IPS DF 4.7 (cell line): Measurements from ENCODE around the gene COL18A1.
"Not testable (repeated sequence)": the region's sequence is repeated elsewhere in the genome, so short reads cannot be mapped to it uniquely, and the experiment has no call there.

Experiments used
- DNase-seq: peaks from one replicate; pipeline ENCODE4 v3.0.0-alpha.2; 2013; ENCODE audit warnings: low spot score; ENCODE audit errors: extremely low read depth

Gene COL18A1

DNA sequence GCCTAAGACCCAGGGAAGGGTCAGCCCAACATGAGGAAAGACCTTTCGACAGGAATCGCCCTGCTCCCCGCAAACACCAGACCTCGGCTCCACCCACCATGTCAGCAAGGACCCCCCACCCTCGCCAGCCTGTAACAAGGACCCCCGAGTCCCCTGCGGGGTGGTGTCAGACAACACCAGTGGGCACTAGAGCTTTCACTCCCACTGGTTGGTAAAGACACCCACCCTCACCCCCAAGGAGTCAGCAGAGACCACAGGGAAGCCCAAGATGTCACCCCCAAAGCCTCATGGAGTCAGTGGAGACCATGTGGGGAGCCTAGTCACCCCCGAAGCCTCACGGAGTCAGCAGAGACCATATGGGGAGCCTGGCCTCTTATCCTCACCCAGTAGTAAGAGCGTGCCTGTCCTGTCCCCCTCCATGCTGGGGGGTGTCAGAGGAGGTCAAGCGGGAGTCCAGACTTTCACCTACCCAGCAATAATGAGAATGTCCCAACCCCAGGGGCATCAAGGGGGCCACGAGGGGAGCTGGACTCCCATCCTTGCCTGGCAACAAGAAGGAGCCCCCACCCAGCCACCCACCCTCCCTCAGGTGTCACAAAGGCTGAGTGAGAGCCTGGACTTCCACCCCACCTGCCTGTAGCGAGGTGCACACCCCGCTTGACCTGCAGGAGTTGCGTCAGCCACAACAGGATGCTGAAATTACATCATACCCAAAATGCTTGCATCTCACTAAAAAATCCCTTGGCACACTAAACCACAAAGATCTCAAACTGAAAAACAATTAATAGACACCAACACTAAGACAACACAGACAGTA is 112.5 kb downstream of the COL18A1 start:
- DNase-seq: no peak

DNA sequence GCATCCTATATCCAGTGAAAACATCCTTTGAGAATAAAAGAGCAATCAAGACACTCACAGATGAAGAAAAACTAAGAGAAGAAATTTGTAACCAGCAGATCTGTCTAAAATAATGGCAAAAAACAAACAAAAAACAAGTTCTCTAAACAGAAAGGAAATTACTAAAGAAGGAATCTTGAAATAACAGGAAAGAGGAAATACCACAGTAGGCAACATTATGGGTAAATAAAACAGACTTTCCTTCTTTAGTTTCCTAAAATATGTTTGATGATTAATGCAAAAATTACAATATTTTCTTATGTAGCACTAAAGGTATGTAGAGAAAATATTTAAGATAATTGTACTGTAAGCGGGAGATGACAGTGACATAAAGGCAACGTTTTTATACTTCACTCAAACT is 113.8 kb downstream of the COL18A1 start:
- DNase-seq: no peak

DNA sequence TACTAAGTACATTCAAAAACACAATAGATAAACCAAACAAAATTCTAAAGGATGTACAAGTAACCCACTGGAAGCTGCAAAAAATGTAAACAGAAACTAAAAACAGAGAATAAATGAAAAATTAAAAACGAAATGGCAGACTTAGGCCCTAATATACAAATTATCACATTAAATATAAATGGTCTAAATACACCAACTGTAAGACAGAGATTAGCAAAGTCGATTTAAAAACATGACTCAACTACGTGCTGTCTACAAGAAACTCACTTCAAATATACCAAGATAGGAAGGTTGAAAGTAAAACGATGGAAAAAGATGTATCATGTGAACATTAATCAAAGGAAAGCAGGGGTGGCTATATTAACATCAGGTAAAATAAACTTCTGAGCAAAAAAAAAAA is 114.2 kb downstream of the COL18A1 start:
- no peak for DNase-seq

DNA sequence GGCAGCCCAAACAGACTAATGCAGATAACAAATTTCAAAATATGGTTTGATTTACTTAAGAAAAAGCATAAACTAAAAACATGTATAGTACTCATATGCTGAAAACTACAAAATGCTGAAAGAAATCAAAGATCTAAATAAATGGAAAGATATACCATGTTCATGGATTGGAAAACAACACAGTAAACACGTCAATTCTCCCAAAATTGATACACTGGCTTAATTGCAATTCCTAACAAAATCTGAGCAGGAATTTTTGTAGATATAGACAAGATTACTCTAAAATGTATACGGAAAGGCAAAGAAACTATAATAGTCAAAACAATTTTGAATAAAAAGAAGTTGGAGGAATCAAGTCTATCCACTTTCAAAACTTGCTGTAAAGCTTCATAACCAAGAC is 116.3 kb downstream of the COL18A1 start:
- no peak for DNase-seq

DNA sequence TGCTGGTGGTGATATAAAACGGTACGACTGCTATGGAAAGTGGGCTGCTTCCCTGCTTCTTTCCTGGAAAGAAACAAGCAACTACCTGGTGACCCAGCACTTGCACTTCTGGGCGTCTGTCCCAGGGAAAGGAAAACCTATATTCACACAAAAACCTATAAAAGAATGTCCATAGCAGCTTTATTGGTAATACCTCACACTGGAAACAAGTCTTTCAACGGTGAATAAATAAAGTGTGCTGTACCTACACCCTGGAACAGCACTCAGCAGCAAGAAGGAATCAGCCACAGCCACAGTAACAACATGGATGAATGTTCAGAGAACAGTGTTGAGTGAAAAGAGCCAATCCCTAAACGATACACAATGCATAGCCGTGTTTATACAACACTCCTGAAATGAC is 117.4 kb downstream of the COL18A1 start:
- DNase-seq: no peak

DNA sequence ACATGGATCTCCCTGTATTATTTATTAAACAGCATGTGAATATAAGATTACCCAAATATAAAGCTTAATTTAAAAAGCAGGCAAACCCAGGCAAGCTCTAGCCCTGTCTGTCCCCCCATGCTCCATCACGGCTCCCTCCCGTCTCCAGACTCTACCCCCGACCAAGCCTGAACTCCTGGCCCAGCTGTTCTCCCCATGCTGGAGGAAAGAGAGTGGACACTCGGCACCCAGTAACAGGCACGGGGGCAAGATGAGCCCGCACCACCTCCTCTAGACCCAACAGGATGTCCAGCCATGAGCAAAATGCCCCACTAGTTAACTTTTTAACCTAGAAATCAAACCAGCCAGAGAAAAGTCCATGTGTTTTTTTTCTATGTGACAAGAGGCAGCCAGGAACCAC is 118.0 kb downstream of the COL18A1 start:
- DNase-seq: no peak

DNA sequence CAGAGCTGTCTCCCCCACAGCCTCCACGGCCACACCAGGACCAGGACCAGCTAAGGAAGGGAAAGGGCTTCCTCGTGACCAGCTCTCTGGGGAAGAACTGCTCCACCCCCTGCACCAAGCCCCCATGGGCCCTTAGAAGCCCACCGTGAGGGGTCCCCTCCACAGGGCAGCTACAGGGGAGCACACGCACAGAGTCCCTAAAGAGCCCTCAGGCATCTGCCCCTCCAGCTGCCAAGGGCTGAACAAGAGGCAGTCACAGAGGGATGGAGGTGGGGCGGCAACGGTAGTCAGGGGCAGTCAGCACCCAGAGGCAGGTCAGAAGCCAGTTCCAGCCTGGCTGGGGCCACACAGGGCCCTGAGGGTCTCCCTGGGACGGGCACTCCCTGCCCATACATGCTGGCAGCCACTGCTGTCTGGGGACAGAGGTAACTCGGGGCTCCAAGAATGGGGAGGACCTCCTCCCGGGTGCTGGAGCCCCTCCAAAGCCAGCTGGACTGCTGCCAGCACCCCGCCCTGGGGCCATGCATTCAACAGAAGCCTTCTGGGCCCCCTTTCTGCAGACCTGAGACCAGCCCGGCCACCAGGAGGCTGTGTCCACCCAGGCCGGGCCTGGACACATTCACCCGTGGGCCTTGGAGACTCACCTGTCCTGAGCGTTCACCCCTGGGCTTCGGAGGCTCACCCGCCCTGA is 118.6 kb downstream of the COL18A1 start:
- no peak for DNase-seq

DNA sequence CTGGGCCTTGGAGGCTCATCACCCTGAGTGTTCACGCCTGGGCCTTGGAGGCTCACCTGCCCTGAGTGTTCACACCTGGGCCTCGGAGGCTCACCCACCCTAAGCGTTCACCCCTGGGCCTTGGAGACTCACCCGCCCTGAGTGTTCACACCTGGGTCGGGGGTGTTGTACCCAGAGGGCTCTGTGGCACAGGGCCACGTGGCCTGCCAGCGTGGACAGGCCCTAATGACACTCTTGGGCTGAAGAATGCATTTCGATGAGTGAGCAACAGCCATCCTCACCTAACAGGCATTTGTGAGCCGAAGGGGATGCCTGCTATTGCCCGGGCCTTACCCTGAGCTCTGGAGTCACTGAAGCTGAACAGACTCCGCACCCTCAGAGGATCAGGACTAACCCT is 119.8 kb downstream of the COL18A1 start:
- no peak for DNase-seq

DNA sequence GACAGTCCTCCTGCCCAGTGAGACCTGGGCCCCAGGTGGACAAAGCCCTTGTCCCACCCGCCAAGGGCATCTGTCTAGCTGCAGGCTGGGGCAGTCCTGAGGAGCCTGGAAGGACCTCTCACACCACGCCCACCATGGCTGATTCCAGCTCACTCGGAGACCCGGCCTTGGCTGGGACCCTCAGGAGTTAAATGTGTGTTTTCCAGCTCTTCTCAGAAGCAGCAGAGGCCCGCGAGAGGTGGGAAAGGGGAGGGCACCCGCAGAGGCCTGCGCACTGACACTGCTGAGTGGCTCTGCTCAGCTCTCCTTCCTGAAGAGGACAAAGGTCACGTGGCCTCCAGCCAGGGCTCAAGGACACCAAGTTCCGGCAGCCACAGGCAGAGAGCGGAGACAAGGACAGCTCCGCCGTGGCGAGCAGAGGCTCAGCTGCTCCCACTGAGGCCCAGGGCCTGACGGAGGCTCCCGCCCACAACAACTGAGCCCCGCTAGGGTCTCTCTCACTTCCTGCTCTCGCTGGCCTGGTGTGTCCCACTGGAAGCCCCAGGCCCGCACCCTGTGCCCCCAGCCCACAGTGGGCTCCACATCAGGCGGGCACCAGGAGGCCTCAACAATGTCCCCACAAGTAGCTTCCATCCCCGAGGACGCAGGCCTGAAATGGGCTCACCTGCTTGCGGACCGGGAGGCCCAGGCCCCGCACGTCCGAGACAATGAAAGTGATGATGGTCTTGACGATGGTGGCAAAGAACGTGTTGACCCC is 120.4 kb downstream of the COL18A1 start:
- no peak for DNase-seq

DNA sequence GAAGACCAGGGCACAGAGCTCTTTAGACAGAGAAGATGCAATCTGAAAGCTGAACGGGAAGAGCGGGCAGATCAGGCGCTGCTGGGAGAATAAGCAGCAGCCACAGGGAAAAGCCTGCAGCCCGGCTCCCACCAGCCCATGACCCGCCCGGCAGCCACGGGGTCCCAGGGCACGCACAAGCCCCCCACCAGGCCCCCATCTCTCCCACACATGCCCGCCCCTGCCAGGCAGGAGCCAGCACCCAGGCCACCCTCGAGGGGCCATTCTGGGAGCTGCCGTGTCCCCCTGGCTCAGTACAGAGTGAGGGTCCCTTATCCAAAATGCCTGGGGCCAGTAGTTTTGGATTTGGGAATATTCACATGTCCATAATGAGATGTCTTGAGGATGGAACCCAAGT is 120.9 kb downstream of the COL18A1 start:
- DNase-seq: no peak

DNA sequence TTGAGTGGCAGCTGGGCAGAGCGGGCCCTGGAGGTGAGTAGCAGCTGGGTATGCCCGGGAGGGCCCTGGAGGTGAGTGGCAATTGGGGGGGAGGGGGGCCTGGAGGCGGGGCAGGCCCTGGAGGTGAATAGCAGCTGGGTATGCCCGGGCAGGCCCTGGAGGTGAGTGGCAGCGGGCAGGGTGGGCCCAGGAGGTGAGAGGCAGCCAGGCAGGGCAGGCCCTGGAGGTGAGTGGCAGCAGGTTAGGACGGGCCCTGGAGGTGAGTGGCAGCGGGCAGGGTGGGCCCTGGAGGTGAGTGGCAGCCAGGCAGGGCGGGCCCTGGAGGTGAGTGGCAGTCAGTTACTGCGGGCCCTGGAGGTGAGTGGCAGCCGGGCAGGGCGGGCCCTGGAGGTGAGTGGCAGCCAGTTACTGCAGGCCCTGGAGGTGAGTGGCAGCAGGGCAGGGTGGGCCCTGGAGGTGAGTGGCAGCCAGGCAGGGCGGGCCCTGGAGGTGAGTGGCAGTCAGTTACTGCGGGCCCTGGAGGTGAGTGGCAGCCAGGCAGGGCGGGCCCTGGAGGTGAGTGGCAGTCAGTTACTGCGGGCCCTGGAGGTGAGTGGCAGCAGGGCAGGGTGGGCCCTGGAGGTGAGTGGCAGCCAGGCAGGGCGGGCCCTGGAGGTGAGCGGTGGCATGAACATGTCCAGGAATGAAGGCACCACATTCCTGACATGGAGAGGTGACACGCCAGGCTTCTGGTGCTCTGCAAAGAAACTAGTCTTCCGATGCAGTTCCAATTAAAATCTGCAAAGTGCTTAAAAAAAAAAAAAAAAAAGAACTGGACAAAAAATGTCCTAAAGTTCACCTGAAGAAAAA is 122.4 kb downstream of the COL18A1 start:
- DNase-seq: not testable (repeated sequence)

DNA sequence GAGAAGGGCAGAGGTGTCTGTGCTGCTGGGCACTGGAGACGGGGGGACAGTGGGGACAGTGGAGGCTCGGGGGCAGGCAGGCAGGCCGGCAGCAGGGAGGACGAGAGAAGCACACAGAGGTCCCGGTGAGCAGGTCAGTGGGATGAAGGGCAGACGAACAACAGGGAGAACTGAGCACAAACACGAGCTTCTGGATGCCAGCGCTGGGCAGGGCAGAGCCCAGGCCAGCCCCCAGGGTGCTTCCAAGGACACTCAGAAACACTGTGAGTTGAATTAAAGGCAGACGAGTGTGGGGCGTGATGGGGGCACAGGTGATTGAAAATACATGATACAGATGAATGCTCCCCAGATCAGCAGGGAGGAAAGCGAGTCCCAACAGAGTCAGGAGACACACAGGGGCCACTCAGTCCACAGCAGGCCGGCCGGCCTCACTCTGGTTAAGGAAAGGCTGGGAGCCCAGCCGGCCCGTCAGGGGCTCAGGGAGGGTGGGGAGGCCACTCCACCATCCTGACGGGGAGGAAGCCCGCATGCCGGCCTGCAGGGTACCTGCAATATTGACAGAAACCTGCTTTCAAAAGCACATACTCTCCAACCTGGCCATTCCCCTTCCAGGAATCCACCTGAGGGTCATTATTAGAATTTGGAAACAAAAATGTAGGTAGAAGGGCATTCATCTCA is 123.2 kb downstream of the COL18A1 start:
- no peak for DNase-seq

DNA sequence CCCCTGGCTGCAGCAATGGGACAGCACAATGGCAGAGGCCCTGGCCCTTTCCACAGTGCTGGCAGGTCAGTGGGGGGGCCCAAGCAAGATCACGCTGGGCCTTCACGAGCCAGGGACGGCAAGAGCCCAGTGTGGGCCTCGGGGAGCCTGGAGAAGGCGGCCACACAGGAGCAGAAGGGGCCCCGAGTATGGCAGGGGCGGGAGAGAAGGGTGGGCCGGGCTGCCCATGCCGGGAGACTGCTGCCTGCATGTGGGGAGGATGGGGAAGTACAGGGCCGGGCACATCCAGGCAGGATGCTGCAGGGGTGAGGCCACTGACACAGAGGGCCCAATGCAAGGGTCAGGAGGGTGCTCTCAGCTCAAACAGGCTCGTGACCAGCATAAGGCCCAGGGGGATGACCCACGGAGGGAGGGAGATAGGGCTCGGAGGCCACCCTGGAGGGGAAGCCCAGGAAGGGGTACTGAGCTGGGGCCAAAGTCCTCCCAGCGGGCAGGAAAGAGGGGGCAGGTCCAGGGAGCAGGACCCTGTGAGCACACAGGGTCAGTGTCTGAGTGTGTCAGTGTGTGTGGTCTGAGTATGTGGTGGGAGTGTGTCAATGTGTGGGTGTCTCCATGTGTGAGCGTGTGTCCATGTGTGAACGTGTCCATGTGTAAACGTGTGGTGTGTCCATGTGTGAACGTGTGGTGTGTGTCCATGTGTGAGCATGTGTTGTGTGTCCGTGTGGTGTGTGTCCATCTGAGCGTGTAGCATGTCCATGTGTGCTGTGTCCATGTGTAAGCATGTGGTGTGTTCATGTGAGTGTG is 124.2 kb downstream of the COL18A1 start:
- no peak for DNase-seq

DNA sequence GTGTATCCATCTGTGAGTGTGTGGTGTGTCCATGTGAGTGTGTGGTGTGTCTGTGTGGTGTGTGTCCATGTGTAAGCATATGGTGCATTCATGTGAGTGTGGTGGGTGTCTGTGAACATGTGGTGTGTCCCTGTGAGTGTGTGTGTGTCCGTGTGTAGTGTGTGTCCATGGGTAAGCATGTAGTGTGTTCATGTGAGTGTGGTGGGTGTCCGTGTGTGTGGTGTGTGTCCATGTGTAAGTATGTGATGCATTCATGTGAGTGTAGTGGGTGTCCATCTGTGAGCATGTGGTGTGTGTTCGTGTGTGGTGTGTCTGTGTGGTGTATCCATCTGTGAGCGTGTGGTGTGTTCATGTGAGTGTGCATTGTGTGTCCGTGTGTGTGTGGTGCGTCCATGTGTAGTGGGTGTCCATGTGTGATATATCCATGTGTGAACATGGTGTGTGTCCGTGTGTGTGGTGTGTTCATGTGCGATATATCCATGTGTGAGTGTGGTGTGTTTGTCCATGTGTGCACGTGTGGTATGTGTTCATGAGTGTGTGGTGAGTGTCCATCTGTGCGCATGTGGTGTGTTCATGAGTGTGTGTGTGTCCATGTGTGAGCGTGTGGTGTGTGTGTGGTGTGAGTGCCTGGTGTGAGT is 124.9 kb downstream of the COL18A1 start:
- no peak for DNase-seq

DNA sequence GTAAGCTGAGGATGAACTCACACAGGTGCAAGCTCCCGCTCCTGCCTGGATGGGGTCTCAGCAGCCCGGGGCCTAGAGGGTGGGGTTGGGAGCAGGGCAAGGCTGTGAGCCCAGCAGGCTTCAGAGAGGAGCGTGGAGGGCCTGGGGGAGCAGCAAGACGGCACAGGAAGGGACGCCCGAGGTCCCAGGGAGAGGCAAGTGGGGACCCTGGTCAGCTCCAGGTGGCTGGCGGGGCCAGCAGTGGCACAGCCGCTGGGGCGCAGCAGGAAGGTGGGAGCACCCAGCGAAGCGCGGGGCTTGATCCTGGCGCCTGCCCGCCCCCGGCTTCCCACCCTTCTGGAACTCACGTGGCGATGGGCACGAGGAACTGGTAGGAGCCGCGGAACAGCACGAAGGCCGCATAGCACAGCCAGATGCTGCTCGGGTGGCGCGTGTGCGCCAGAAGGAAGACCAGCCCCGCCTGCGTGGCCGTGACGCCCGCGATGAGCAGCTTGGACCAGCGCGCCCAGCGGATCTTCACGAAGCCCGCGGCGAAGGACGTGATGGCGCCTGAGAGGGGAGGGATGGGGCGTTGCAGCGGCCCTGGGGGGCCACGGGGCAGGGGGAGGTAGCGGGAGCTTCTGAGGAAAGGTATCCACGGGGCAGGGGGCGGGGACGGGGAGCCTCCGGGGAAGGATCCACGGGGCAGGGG is 125.6 kb downstream of the COL18A1 start:
- DNase-seq: no peak

DNA sequence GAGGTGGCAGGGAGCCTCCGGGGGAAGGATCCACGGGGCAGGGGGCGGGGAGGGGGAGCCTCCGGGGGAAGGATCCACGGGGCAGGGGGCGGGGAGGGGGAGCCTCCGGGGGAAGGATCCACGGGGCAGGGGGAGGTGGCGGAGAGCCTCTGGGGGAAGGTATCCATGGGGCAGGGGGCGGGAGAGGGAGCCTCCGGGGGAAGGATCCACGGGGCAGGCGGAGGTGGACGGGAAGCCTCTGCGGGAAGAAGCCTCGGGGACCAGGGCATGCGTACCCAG is 126.1 kb downstream of the COL18A1 start:
- not testable (repeated sequence) for DNase-seq

DNA sequence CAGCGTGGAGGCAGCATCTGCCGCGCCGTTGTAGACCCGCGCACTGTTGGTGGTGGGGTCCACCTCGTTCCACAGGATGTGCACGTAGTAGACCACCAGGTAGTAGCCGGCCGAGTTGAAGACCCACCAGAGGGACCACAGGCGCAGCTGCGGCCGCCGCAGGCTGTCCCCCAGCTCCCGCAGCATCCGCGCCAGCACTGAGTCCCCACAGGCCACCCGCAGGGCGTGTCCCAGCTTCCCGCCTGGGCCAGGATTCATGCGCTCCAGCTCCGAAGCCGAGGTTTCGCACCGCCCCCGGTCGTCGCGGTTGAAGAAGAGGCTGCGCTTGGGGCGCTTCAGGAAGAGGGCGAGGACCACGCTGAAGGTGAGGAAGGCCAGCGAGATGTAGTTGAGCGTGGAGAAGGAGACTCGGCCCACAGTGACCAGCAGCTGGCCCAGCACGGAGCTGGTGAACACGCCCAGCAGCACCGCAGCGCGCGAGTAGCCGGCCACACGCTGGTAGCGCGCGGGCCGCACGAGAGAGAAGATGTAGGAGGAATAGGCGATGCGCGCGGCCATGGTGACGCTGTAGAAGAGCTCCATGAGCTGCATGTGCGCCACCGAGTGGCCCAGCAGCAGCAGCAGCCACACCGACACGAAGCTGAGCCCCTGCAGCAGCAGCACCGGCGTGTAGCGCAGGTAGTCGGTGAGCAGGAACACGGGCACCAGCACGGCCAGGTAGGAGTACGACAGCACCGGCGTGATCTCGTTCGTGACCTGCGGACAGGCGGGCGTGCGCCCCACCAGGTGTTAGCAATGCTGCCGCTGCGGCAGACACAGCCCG is 126.6 kb downstream of the COL18A1 start:
- no peak for DNase-seq

DNA sequence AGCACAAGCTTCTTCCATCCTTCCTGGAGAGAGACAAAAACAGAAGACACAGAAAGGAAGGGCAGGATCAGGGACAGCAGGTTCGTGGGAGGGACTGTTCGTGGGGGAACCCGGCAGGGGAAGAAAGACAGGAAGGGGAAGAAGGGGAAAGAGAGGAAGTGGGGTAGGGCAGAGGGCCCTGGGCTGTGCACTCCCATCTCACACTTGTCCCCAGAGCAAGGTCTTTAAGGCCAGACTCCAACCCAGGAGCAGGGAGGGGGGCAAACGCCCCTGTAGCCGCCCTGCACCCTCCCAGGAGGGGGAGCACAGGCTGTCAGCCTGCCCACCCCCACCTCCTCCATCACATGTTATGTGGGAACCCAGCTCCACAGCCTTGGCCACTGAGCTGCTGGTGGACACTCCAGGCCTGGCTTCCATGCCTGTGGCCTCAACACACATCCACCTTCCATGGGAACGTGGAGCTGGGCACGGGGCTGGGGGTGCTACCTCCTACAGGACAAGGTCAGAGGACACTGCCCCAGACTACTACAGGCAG is 127.9 kb downstream of the COL18A1 start:
- no peak for DNase-seq
